ENCODE measurements around the gene PARD6A.

- TF ChIP-seq CTCF (IDR thresholded peaks at IDR 0.05; ENCODE audit: extremely low read depth in 1 of 2, insufficient read depth in 1 of 2, low read depth in 1 of 2, low read length in 2 of 2) (no peak), POLR2A (IDR thresholded peaks at IDR 0.05; ENCODE audit: low read depth, low read length) (no peak), MAX (IDR thresholded peaks at IDR 0.05; ENCODE audit: insufficient read depth, insufficient read length) (no peak), EZH2 (IDR thresholded peaks at IDR 0.05; ENCODE audit: borderline replicate concordance, low read depth, low read length, severe bottlenecking) (no peak)
Measured at GRCh38 chr16:67685388-67686112, 24.8 kb downstream of the PARD6A start.
